Left cardiac atrium (tissue), 4 donors: ENCODE results near the gene XKR8. TPM values are rescaled to one million over a fixed set of nuclear protein-coding genes. Genes with fewer than 3 reads are reported as not detected.

Experiments
- ATAC-seq, 2 donors: fragments of 200-7000 bp; cut with Tn5 transposase; one replicate each; pipeline ENCODE4 v1.9.1; 2020; ENCODE audit warnings: mild to moderate bottlenecking in 2 of 2, moderate library complexity in 2 of 2
- DNase-seq: peaks from one replicate; pipeline ENCODE4 v3.0.0-alpha.2; 2020
- intact Hi-C, 2 donors: fragments of 100-400 bp; cut with DNase I; formaldehyde crosslinking; loops; one replicate each; pipeline versions ENCODE4 v1.14.1 to v1.15.1; 2022 to 2023
- long read RNA-seq: library from polyadenylated mRNA; unstranded; transcript quantifications from one replicate; pipeline ENCODE4 v2.0.0, GENCODE V29; 2021
- total RNA-seq, 2 donors: library from RNA; stranded (reverse); fragmentation: NEBNext Ultra II Directional; extraction: Animal tissue kit (Norgen Biotek cat#: 25700); gene quantifications; one replicate each; pipeline ENCODE4 v1.2.1, GENCODE V29; 2021
- donor health status: DM: no; HTN: yes; CAD: no.
- donor health status: DM: no; HTN: yes; CAD: no; lungs with severe emphysema.
- donor health status: DM: yes; HTN: yes; CAD: no.
- donor health status: Dilated cardiomyopathy.

The XKR8 gene, protein sequence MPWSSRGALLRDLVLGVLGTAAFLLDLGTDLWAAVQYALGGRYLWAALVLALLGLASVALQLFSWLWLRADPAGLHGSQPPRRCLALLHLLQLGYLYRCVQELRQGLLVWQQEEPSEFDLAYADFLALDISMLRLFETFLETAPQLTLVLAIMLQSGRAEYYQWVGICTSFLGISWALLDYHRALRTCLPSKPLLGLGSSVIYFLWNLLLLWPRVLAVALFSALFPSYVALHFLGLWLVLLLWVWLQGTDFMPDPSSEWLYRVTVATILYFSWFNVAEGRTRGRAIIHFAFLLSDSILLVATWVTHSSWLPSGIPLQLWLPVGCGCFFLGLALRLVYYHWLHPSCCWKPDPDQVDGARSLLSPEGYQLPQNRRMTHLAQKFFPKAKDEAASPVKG
- 1 to 10 TPM; 5.4 to 5.7 TPM for total RNA-seq
- long read RNA-seq, transcript XKR8-201 (3 exons, 2,692 nt), result major isoform, 7 of 11 reads
- long read RNA-seq, partial matches to known transcripts, result 3 of 11 reads
- long read RNA-seq, other reads (novel, unspliced or antisense), result 1 of 11 reads

DNA sequence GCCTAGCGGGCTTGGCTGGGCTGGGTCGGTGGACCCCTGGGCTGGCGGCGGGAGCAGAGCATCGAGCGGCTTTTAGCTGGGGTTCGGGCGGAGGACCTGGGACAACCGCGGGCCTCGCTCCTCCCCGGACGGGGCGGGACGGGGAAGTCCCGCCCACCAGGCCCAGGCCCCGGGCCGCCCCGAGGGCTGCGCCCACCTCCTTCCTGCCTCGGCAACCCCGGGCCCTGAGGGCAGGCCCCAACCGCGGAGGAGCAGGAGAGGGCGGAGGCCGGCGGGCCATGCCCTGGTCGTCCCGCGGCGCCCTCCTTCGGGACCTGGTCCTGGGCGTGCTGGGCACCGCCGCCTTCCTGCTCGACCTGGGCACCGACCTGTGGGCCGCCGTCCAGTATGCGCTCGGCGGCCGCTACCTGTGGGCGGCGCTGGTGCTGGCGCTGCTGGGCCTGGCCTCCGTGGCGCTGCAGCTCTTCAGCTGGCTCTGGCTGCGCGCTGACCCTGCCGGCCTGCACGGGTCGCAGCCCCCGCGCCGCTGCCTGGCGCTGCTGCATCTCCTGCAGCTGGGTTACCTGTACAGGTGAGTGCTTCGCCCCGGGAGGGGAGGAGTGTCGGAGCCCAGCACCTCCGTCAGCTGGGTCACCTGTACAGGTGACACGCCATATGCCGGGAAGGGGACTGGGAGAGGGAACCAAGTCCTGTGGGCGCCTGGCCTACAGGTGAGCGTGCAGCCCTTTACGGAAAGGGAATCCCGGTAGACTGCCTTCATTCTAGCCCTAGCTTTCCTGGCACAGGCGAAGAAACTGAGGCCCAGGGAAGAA is at the start of gene XKR8:
Gene XKR8 (plus strand): TSS at position 182 of the 812 bp plus-strand sequence. CDS start 97 bp downstream, at position 279.
- peak; percentile 83 for DNase-seq
- intact Hi-C loops, result no loop called here
- peak; percentile 97 to 98 for ATAC-seq

DNA sequence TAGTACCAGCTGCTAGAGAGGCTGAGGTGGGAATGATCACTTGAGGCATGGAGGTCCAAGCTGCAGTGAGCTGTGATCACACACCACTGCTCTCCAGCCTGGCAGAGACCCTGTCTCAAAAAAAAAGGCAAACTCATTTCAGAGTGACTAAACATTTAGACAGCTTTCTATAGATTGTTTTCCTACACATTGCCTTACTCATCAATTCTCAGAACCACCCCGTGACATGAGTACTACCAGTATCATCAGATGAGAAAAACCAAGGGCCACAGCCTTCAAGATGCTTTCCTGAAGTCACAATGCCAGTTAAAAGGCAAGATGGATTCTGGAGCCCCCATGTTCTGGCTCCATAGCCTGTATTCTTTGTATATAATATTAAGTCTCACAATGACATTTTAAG is 47.3 kb upstream of the XKR8 start:
- intact Hi-C loops, result no loop called here
- DNase-seq (no peak), ATAC-seq (no peak)

DNA sequence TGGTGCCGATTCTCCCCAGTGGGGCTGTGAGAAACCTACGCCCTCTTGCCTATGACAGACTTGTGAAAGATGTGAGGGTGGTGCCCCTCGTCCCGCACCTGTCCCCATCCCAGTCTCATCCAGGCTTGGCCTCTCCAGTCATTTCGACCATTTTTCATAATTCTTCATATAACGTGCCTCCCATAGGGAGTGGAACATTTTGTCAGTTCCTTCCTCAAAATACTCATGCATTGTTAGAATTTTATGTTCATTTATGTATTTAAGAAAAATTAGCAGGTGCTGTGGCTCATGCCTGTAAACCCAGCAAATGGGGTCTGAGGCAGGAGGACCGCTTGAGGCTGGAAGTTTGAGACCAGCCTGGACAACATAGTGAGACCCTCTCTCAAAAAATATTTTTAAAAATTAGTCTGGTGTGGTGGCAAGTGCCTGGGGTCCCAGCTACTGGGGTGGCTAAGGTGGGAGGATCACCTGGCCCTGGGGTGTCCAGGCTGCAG is 44.6 kb upstream of the XKR8 start:
- ATAC-seq, result no peak
- intact Hi-C loops, result no loop called here
- no peak for DNase-seq

DNA sequence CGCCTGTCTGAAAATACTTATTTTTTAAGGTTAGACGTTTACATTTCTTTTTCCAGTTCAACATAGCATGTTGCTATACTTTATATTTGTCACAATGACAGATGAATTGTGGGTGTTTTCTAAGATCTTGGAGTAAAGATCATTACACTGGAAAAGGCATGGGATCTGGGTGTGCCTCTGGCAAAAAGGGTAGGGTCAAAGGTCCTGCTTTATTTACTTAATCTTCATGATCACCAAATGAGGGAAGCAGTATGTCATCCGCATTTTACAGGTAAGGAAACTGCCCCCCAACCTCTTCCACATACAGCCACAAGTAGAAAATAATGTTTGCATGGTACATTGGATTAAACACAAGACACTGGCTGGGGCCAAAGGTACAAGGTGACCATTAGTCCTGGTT is 37.5 kb upstream of the XKR8 start:
- no peak for ATAC-seq
- intact Hi-C loops, result no loop called here
- no peak for DNase-seq

DNA sequence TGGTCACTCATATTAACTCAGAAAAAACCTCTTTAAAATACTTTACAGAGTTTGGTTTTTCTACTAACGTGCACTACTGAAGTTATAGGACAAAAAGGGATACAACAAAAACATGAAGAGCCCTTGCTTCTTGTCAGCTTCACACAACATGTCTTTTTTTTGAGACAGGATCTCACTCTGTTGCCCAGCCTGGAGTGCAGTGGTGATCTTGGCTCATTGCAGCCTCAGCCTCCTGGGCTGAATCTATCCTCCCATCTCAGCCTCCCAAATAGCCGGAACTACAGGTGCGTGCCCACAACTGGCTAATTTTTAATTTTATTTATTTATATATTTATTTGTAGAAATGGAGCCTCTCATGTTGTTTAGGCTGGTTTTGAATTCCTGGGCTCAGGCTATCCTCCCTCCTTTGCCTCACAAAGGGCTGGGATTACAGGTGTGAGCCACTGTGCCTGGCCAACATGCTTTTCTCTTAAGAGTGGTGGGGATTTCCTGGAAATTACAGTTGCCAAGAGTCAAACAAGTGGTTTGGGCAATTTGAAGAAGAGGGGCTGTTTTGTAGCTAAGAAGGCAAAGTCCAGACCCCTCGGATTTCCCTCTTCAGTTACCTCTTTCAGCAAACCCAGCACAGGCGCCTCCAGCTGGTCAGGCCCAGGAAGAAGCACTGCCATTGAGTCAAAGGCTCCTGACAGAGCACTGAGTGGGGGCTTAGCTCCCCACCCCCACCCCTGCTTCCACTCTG is 31.4 kb upstream of the XKR8 start:
- ATAC-seq (no peak), DNase-seq (no peak)
- intact Hi-C loops, result no loop called here

DNA sequence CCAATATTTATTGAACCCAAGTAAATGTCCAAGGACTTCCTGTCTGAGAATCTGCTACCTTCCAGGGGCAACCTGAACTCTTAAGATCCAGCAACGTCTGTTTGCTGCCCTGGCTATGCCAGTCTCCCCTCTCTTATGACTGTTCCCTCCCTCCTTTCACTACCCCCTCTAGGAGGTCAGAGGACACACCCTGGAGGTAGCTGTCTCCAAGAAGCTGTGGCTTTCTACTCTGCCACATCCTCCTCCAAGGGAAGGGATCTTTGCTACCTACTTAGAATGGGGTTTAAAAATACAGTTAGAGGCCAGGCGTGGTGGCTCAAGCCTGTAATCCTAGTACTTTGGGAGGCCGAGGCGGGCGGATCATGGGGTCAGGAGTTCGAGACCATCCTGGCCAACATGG is 28.6 kb upstream of the XKR8 start:
- intact Hi-C loops, result no loop called here
- DNase-seq, result no peak
- no peak for ATAC-seq

DNA sequence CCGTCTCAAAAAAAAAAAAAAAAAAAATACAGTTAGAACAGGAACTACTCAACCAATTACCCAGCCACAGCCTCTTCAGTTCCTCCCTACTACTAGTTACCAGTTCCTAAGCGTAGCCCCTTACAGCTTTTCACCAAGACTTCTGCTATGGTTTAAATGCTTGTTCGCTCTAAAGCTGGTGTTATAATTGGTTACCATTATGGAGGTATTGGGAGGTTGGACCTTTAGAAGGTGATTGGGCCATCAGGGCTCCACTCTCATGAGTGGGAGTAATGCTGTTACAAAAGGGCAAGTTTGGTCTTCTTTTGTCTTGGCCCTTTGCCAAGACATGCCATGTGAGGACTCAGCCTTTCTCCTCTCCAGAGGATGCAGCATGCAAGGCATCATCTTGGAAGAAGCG is 28.0 kb upstream of the XKR8 start:
- no peak for ATAC-seq
- no peak for DNase-seq
- intact Hi-C loops, result no loop called here

DNA sequence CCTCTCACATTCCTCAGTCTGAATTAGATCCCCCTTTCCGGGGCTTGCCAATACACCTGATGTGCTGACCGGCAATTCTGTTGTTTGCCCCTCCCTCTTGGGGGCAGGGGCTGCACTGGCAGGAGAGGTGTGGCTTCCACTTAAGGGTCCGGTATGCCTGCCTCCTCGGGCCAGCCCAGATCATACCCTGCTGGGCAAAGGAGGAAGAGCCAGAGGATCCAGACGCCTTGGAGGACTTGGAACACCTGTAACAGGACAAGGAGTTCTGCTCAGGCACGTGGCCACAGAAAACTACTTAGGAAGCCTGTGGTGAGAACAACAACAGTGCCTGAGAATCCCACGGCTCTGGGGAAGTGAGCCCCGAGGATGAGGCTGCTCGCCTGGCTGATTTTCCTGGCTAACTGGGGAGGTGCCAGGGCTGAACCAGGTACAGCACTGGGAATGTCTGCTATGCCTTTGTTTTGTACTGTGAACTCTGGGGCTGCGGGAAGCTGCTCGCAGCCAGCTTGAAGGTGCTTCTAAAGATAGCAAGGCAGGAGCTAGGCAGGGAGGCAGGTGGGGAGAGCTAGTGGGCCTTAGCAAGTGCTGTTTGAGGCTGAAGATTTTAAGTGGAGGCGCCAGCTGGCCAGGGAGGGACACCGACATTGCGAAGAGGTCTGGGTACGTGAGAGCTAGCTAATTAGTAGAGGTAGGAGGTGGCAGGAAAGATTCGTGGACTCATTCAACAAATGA is 24.8 kb upstream of the XKR8 start, which contains the start of gene SMPDL3B:
Gene SMPDL3B (plus strand): TSS at position 183 of the 732 bp plus-strand sequence. CDS start 184 bp downstream, at position 367.
- DNase-seq (no peak), ATAC-seq (peak; percentile 19 to 93)
- intact Hi-C loops, result no loop called here

DNA sequence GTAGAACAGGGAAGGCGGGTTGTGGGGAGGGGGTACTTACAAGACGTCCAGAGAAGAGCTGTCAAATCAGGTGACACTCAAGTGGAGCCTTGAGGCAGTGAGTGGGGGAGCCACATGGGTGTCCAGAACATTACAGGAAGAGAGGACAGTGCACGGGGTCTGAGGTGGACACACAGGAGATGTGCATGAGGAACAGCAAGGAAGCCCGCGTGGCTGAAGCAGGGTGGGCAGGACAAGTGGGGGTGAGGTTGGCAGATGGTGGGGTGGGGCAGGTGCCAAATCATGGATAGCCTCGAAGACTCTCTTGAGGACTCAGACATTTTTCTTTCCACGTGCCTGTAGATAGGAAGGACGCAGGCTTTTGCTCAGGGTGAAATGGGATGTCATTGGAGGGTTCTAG is 24.1 kb upstream of the XKR8 start:
- no peak for ATAC-seq
- intact Hi-C loops, result no loop called here

DNA sequence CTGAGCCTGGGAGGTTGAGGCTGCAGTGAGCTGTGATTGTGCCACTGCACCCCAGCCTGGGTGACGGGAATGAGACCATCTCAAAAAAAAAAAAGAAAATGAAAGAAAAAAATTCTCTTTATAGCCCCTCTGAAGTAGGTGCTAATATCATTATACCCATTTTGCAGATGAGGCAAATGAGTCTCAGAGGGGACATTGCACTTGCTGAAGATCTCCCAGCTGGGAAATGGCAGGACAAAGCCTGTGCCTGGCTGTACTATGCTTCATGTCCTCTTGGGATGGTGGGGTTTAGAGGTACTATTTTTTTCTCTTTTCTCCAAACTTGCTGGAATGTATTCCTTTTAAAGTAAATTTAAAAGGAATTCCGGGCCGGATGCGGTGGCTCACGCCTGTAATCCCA is 23.4 kb upstream of the XKR8 start:
- DNase-seq (no peak), ATAC-seq (no peak)
- intact Hi-C loops, result no loop called here

More for the DNA sequence above, 24.1 kb upstream of the XKR8 start:
- no peak for DNase-seq

DNA sequence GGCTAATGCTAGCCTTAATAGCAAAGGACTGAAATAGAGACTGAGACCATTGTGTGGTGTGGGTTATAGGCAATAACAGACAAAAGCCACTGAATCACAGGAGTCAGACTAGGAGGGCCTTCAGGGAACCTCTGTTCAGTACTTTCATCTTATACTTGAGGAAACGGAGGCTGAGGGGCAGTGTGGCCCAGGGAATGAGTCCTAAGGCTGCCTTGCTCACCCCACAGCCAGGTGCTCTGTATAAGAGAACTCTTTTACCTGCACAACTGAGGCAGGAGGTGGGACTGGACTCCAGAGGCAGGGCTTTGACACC is 22.3 kb upstream of the XKR8 start:
- DNase-seq (no peak), ATAC-seq (no peak)
- intact Hi-C loops, result no loop called here

DNA sequence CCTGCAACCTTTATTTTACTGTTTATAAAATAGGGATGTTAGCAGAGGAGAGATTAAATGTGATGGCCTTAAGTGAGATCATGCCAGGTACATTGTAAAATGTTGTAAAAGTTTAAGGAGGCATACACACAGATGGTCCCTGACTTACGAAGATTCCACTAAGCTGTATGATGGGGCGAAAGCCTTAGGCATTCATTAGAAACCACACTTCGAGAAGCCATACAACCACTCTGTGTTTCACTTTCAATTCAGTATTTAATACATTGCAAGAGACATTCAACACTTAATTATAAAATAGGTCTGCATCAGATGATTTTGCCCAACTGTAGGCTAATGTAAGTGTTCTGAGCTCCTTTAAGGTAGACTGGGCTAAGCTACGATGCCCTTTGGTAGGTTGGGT is 21.3 kb upstream of the XKR8 start:
- ATAC-seq (no peak), DNase-seq (no peak)
- intact Hi-C loops, result no loop called here

DNA sequence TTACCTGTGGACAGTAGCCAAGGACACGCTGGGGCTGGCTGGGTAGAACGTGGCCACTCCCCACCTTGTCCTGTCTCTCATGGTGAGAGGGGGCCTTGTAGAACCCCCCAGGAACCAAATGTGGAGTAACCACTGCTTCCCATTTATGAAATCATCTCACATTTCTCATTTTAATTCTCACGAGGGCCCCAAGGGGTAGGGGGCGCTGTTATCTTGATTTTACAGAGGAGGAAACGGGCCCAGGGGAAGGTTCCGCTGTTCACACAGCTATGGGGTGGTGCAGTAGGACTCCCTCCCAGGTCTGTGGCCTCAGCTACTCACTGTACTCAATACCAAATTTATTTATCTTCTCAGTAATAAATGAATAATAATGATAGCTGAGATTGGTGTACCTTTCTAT is 19.5 kb upstream of the XKR8 start:
- ATAC-seq, result peak in 1 of 2 donors; percentile 36
- DNase-seq, result no peak
- intact Hi-C loops, result no loop called here

DNA sequence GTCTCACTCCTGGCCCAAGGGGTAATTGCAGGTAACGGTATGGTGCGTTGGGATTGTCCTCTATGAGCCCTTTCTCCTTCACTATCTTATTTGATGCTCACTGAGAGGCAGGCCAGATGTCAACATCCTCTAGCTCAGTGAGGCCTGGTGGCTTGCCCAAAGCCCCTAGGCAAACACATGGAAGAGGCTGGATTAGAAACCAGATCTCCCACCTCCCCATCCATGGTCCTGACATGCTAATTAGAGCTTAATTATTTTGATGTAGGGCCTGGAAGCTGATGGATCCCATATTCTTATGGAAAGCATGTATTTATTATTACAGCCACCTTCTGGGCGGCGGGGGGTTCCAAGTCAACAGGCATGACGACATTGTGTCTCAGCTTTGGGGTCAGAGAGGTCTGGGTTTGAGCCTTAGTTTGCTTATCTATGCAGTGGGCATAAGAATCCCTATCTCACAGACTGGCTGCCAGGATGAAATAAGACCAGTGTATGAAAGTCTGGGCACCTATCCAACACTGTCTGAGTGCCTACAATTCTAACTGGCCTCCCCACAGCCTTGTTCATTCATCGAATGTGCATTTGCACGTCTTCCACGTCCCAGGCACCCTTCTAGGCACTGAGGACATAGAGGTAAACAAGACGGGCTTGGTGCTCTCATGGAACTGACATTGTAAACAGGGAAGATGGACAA is 18.8 kb upstream of the XKR8 start:
- DNase-seq (no peak), ATAC-seq (no peak)
- intact Hi-C loops, result no loop called here

DNA sequence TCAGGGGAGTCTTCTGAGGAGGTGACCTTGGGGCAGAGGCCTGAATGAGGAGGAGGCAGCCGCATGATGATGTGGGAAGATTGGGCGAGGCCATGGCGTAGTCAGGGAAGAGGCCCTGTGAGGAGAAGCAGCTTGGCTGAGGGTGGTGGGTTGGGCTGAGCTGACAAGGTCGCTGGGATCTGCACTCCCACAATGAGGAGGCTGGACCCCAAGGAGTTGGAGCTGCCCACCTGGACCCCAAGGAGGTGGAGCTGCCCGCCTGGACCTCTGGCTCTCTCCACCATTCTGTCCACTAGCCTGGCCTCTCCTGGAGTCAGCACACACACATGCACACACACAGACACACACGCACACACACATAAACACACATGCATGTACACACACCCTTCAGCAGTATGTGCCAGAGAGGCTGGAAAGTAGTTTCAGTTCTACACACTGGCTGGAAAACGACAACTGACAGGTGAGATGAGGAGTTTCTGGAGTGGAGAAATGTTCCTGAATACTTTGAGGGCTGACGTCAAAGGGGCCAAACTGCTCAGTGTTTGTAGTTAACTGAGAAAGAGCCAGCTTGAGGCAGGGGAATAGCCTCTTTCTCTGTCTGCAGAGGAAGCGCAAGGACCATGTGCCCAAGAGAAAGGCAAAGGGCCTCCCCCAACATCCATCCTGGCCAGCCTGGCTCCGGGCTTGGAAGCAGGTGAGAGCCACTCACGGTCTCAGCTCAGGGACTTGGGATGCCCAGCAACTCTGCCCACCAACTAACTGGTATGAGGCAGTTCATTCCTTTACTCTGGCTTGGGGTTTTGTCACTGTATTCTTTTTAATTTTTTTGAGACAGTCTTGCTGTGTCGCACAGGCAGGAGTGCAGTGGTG is 17.9 kb upstream of the XKR8 start:
- DNase-seq, result no peak
- intact Hi-C loops, result no loop called here
- ATAC-seq, result peak in 1 of 2 donors; percentile 18

DNA sequence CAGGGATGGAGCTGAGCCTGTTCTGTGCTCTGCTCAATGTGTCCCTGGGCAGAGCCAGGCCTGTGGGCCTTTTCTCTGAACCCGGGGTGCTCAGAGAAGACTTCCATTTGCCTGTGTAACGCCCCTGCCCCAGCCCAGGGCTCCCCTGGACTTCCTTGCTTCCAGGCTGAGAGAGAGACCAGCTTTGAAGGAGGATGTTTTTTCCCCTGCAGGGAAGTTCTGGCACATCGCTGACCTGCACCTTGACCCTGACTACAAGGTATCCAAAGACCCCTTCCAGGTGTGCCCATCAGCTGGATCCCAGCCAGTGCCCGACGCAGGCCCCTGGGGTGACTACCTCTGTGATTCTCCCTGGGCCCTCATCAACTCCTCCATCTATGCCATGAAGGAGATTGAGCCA is 14.8 kb upstream of the XKR8 start:
- intact Hi-C loops, result no loop called here
- DNase-seq (no peak), ATAC-seq (no peak)

DNA sequence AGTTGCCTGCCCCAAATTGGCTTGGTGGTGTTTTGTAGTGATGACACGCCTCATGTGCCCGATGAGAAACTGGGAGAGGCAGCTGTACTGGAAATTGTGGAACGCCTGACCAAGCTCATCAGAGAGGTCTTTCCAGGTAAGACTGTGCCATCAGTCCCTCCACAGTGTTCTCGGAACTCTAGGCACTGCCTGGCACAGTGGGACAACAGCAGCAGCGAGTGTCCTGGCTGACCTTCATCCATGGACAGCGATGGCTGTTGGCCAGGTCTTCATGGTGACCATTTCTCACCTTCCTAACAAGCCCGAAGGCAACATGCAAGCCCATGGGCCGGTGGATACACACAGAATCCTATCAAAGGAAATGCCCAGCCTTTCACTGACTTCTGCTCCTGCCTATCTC is 10.7 kb upstream of the XKR8 start:
- no peak for ATAC-seq
- DNase-seq, result no peak

More for the DNA sequence above, 10.7 kb upstream of the XKR8 start:
- intact Hi-C loops, result no loop called here
